ENCODE results near the gene PTPN7. TPM values are rescaled to one million over a fixed set of nuclear protein-coding genes. Genes with fewer than 3 reads are reported as not detected.

Gene PTPN7
- total RNA-seq, 1 donor from 2014 or later, result 0.75 TPM

DNA sequence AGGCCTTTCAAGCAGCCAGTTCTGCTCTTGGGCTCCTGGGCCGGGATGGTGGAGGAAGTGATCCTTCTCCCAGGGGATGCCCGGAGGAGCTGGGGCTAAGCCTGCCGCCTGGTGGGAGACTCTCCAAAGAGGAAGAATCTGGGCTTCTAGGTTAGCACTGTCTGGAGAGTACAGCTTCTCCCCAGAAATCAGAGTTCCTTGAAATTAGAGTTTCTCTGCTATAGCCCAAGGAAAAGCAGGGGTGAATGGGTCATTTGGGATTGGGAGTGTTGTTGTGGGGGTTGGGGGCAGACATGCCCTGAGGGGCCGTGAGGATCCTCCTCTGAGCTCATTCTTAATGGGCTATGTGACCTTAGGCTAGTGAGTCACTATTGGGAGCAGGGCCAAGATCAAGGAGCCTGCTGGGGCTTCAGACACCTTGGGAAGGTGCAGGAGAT, 39.7 kb upstream of the PTPN7 start:
- H3K27ac ChIP-seq (ENCODE audit: low read depth, low read length), result no peak overlapping the region
- Mint-ChIP-seq H3K36me3 (ENCODE audit: low read depth, unreplicated experiment) (peaks cover 5% of the 10 kb centered on the region), H3K4me3 (ENCODE audit: unreplicated experiment) (no peak overlapping the region), H3K27ac (ENCODE audit: unreplicated experiment) (no peak overlapping the region), H3K9me3 (ENCODE audit: unreplicated experiment) (peaks cover 3% of the 10 kb centered on the region), H3K4me1 (ENCODE audit: low read depth, unreplicated experiment) (peaks cover 4% of the 10 kb centered on the region), H3K27me3 (ENCODE audit: low read depth, unreplicated experiment) (peaks cover 39% of the 10 kb centered on the region)
- H3K4me2 ChIP-seq (ENCODE audit: low read length), result no peak overlapping the region
- DNase-seq (ENCODE audit: low read depth), result no peak
- no peak overlapping the region for H3K9ac ChIP-seq (ENCODE audit: low read length)
- no peak for FAIRE-seq
- no peak for TF ChIP-seq EZH2 (IDR thresholded peaks at IDR 0.05; ENCODE audit: insufficient read depth, low read length)
- TF ChIP-seq, protein P1, sequence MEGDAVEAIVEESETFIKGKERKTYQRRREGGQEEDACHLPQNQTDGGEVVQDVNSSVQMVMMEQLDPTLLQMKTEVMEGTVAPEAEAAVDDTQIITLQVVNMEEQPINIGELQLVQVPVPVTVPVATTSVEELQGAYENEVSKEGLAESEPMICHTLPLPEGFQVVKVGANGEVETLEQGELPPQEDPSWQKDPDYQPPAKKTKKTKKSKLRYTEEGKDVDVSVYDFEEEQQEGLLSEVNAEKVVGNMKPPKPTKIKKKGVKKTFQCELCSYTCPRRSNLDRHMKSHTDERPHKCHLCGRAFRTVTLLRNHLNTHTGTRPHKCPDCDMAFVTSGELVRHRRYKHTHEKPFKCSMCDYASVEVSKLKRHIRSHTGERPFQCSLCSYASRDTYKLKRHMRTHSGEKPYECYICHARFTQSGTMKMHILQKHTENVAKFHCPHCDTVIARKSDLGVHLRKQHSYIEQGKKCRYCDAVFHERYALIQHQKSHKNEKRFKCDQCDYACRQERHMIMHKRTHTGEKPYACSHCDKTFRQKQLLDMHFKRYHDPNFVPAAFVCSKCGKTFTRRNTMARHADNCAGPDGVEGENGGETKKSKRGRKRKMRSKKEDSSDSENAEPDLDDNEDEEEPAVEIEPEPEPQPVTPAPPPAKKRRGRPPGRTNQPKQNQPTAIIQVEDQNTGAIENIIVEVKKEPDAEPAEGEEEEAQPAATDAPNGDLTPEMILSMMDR (IDR thresholded peaks at IDR 0.05; ENCODE audit: insufficient read depth, low read depth, low read length), result no peak
- H2AFZ ChIP-seq (ENCODE audit: low read depth, low read length), result no peak overlapping the region
- peaks cover 26% of the 10 kb centered on the region for H3K27me3 ChIP-seq (ENCODE audit: insufficient read depth, low read length)
- no peaks in the 10 kb centered on the region for H4K20me1 ChIP-seq (ENCODE audit: insufficient read depth, low read length)
- no peaks in the 10 kb centered on the region for H3K4me1 ChIP-seq (ENCODE audit: insufficient read depth, low read length)
- no peaks in the 10 kb centered on the region for H3K79me2 ChIP-seq (ENCODE audit: insufficient read depth, low read length)
- H3K4me3 ChIP-seq (ENCODE audit: insufficient read depth, low read depth, low read length), result no peak overlapping the region
- H3K9me3 ChIP-seq (ENCODE audit: insufficient read depth, low read depth, low read length), result no peaks in the 10 kb centered on the region
- no peaks in the 10 kb centered on the region for H3K36me3 ChIP-seq (ENCODE audit: insufficient read depth, low read length)

DNA sequence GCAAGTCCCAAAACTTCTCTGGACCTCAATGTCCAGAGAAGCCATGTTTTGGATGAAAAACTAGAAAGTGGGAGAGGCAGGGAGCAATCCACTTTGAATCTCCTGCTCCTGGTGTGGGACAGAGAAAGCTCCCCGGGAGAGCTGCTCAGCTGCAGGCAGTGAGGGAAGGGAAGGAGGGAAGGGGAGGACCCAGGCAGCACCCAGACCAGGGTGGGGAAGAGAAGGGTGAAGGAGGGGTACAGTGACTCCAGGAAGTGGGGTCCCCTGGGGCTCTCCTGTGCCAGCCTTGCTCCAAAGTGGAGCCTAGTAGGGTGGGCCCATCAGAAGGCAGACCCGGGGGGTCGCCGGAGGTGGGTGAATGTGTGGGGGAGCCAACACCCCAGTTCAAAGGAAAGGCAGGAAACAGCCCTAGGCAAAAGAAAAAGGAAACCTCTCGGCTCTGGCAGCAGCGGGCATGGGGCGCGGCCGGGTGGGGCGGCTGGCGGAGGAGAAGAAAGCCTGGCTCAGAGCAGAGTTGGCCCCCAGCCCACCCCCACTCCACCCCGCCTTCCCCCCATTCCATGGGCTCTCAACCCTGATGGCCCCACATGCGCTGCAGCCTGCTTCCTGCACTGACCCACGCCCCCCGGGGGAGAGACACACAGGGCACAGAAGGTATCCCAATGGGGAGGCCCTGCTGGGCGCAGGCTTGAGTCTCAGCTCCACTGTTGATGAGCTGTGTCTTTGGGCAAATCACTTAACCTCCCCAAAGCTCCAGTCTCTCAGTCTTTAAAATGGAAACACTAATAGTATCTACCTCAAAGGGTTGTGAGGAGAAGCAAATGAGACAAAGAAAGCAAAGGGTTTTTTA, 38.9 kb upstream of the PTPN7 start:
- H3K4me3 ChIP-seq (ENCODE audit: insufficient read depth, low read depth, low read length), result no peak overlapping the region
- H3K27ac ChIP-seq (ENCODE audit: low read depth, low read length), result no peak overlapping the region
- H3K9me3 Mint-ChIP-seq (ENCODE audit: unreplicated experiment), result peaks cover 3% of the 10 kb centered on the region
- H3K27ac Mint-ChIP-seq (ENCODE audit: unreplicated experiment), result no peak overlapping the region
- no peaks in the 10 kb centered on the region for H3K36me3 ChIP-seq (ENCODE audit: insufficient read depth, low read length)
- H3K9ac ChIP-seq (ENCODE audit: low read length), result no peak overlapping the region
- H4K20me1 ChIP-seq (ENCODE audit: insufficient read depth, low read length), result no peaks in the 10 kb centered on the region
- FAIRE-seq (no peak), DNase-seq (ENCODE audit: low read depth) (no peak)
- peaks cover 4% of the 10 kb centered on the region for H3K4me1 Mint-ChIP-seq (ENCODE audit: low read depth, unreplicated experiment)
- no peaks in the 10 kb centered on the region for H3K79me2 ChIP-seq (ENCODE audit: insufficient read depth, low read length)
- no peaks in the 10 kb centered on the region for H3K9me3 ChIP-seq (ENCODE audit: insufficient read depth, low read depth, low read length)
- H3K4me2 ChIP-seq (ENCODE audit: low read length), result no peak overlapping the region
- no peak overlapping the region for H2AFZ ChIP-seq (ENCODE audit: low read depth, low read length)
- no peak overlapping the region for H3K4me3 Mint-ChIP-seq (ENCODE audit: unreplicated experiment)
- TF ChIP-seq EZH2 (IDR thresholded peaks at IDR 0.05; ENCODE audit: insufficient read depth, low read length), result no peak
- TF ChIP-seq, protein P1 (IDR thresholded peaks at IDR 0.05; ENCODE audit: insufficient read depth, low read depth, low read length), result no peak
- H3K4me1 ChIP-seq (ENCODE audit: insufficient read depth, low read length), result no peaks in the 10 kb centered on the region
- H3K36me3 Mint-ChIP-seq (ENCODE audit: low read depth, unreplicated experiment), result peaks cover 5% of the 10 kb centered on the region
- H3K27me3 Mint-ChIP-seq (ENCODE audit: low read depth, unreplicated experiment), result peaks cover 47% of the 10 kb centered on the region
- peaks cover 27% of the 10 kb centered on the region for H3K27me3 ChIP-seq (ENCODE audit: insufficient read depth, low read length)

DNA sequence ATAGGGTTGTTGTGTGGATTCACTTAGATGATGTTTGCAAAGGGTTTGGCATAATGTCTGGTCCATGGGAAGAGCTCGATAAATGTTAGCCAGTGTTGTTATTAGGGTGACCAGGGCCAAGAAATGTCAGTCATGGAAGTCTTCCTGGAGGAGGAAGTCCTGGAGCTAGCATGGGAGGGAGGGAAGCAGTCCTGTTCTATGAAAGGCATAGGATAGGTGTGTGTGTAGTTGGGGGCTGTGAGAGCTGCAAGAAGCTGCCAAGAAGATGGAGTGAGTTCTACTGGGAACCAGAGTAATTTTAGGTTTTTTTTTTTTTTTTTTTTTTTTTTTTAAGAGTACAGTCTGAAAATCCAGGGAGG, 37.9 kb upstream of the PTPN7 start:
- H3K9ac ChIP-seq (ENCODE audit: low read length), result no peak overlapping the region
- H4K20me1 ChIP-seq (ENCODE audit: insufficient read depth, low read length), result peaks cover under 1% of the 10 kb centered on the region
- H3K36me3 ChIP-seq (ENCODE audit: insufficient read depth, low read length), result no peaks in the 10 kb centered on the region
- H3K4me1 ChIP-seq (ENCODE audit: insufficient read depth, low read length), result peaks cover 4% of the 10 kb centered on the region
- H3K27me3 ChIP-seq (ENCODE audit: insufficient read depth, low read length), result peaks cover 33% of the 10 kb centered on the region
- H3K79me2 ChIP-seq (ENCODE audit: insufficient read depth, low read length), result no peaks in the 10 kb centered on the region
- Mint-ChIP-seq H3K4me1 (ENCODE audit: low read depth, unreplicated experiment) (peaks cover 4% of the 10 kb centered on the region), H3K9me3 (ENCODE audit: unreplicated experiment) (peaks cover 3% of the 10 kb centered on the region), H3K36me3 (ENCODE audit: low read depth, unreplicated experiment) (peaks cover 5% of the 10 kb centered on the region), H3K27ac (ENCODE audit: unreplicated experiment) (no peak overlapping the region), H3K27me3 (ENCODE audit: low read depth, unreplicated experiment) (peaks cover 52% of the 10 kb centered on the region), H3K4me3 (ENCODE audit: unreplicated experiment) (no peak overlapping the region)
- no peak overlapping the region for H3K4me3 ChIP-seq (ENCODE audit: insufficient read depth, low read depth, low read length)
- H2AFZ ChIP-seq (ENCODE audit: low read depth, low read length), result no peak overlapping the region
- H3K4me2 ChIP-seq (ENCODE audit: low read length), result no peak overlapping the region
- no peaks in the 10 kb centered on the region for H3K9me3 ChIP-seq (ENCODE audit: insufficient read depth, low read depth, low read length)
- FAIRE-seq (no peak), DNase-seq (ENCODE audit: low read depth) (no peak)
- no peak overlapping the region for H3K27ac ChIP-seq (ENCODE audit: low read depth, low read length)
- TF ChIP-seq EZH2 (IDR thresholded peaks at IDR 0.05; ENCODE audit: insufficient read depth, low read length), result no peak
- TF ChIP-seq, protein P1 (IDR thresholded peaks at IDR 0.05; ENCODE audit: insufficient read depth, low read depth, low read length), result no peak
